GM10266 (cell line): ENCODE results near the gene EIF3F.

Experiments used
- DNase-seq: peaks from one replicate; pipeline ENCODE4 v3.0.0; 2012; ENCODE audit errors: extremely low spot score
- CTCF ChIP-seq: IDR thresholded peaks from 2 replicates; pipeline ENCODE4 v1.5.1; 2012; ENCODE audit warnings: mild to moderate bottlenecking, low read depth; ENCODE audit not compliant: control insufficient read depth, insufficient read depth; ENCODE audit errors: missing control alignments

The EIF3F gene

GRCh38 chr11:7964873-7965272 lies 22.3 kb upstream of the EIF3F start:
- TF ChIP-seq CTCF: no peak
- no peak for DNase-seq

GRCh38 chr11:7965386-7965785 lies 21.8 kb upstream of the EIF3F start, which contains the start of gene NLRP10:
NLRP10 (minus strand) TSS chr11:7965447; CDS start chr11:7963495, 1,952 bp downstream.
- TF ChIP-seq CTCF: no peak
- DNase-seq: no peak

GRCh38 chr11:7967097-7967496 lies 20.0 kb upstream of the EIF3F start:
- no peak for DNase-seq
- TF ChIP-seq CTCF: no peak

GRCh38 chr11:7967826-7968225 lies 19.3 kb upstream of the EIF3F start:
- TF ChIP-seq CTCF: no peak

GRCh38 chr11:7968686-7969085 lies 18.5 kb upstream of the EIF3F start:
- no peak for TF ChIP-seq CTCF
- no peak for DNase-seq

More at GRCh38 chr11:7967826-7968225, 19.3 kb upstream of the EIF3F start:
- DNase-seq: no peak

GRCh38 chr11:7969756-7970646 lies 17.1 kb upstream of the EIF3F start:
- no peak for TF ChIP-seq CTCF
- DNase-seq: no peak

- no peak for TF ChIP-seq CTCF
- DNase-seq: no peak
These were observed 15.3 kb upstream of the EIF3F start for GRCh38 chr11:7971846-7972245.
